Measurements from ENCODE around the gene CD37. TPM values are rescaled to one million over a fixed set of nuclear protein-coding genes. Genes with fewer than 3 reads are reported as not detected.

Gene CD37
- total RNA-seq, 1 donor from 2014 or later, result not detected

GRCh38 chr19:49363268-49364082 is 28.3 kb downstream of the CD37 start, which contains the start of gene DKKL1:
Gene DKKL1, plus strand, starts transcription at chr19:49363877. Its CDS starts 122 bp downstream, at chr19:49363999.
- H3K4me1 Mint-ChIP-seq (ENCODE audit: low read depth, unreplicated experiment), result peaks cover 3% of the 10 kb centered on the region
- H3K9me3 Mint-ChIP-seq (ENCODE audit: unreplicated experiment), result peaks cover 6% of the 10 kb centered on the region
- peak; percentile 100 for DNase-seq
- peaks cover 3% of the 10 kb centered on the region for H3K27me3 Mint-ChIP-seq (ENCODE audit: unreplicated experiment)
- peak within 1 kb of the TSS; percentile 32 for H3K4me3 Mint-ChIP-seq (ENCODE audit: unreplicated experiment)
- H3K27ac Mint-ChIP-seq (ENCODE audit: unreplicated experiment), result no peak within 1 kb of the TSS
- peaks cover 4% of the 10 kb centered on the region for H3K36me3 Mint-ChIP-seq (ENCODE audit: unreplicated experiment)
- no peak for TF ChIP-seq CTCF (IDR thresholded peaks at IDR 0.05; ENCODE audit: partially characterized antibody, unreplicated experiment)

GRCh38 chr19:49364083-49364737 is 29.0 kb downstream of the CD37 start:
- DNase-seq, result no peak
- H3K4me3 Mint-ChIP-seq (ENCODE audit: unreplicated experiment), result no peak overlapping the region
- H3K9me3 Mint-ChIP-seq (ENCODE audit: unreplicated experiment), result peaks cover 9% of the 10 kb centered on the region
- no peak for TF ChIP-seq CTCF (IDR thresholded peaks at IDR 0.05; ENCODE audit: partially characterized antibody, unreplicated experiment)
- H3K27me3 Mint-ChIP-seq (ENCODE audit: unreplicated experiment), result peaks cover 3% of the 10 kb centered on the region
- H3K4me1 Mint-ChIP-seq (ENCODE audit: low read depth, unreplicated experiment), result peaks cover 3% of the 10 kb centered on the region
- no peak overlapping the region for H3K27ac Mint-ChIP-seq (ENCODE audit: unreplicated experiment)
- H3K36me3 Mint-ChIP-seq (ENCODE audit: unreplicated experiment), result peaks cover 4% of the 10 kb centered on the region

- no peaks in the 10 kb centered on the region for H3K4me1 Mint-ChIP-seq (ENCODE audit: low read depth, unreplicated experiment)
- H3K27me3 Mint-ChIP-seq (ENCODE audit: unreplicated experiment), result peaks cover 5% of the 10 kb centered on the region
- TF ChIP-seq CTCF (IDR thresholded peaks at IDR 0.05; ENCODE audit: partially characterized antibody, unreplicated experiment), result no peak
- no peak overlapping the region for H3K4me3 Mint-ChIP-seq (ENCODE audit: unreplicated experiment)
- H3K36me3 Mint-ChIP-seq (ENCODE audit: unreplicated experiment), result peaks cover 4% of the 10 kb centered on the region
- peaks cover 9% of the 10 kb centered on the region for H3K9me3 Mint-ChIP-seq (ENCODE audit: unreplicated experiment)
- H3K27ac Mint-ChIP-seq (ENCODE audit: unreplicated experiment), result no peak overlapping the region
- DNase-seq, result no peak
Measured at GRCh38 chr19:49366110-49366509, 30.9 kb downstream of the CD37 start.

GRCh38 chr19:49368711-49369358 is 33.6 kb downstream of the CD37 start:
- no peak overlapping the region for H3K27ac Mint-ChIP-seq (ENCODE audit: unreplicated experiment)
- peaks cover 4% of the 10 kb centered on the region for H3K36me3 Mint-ChIP-seq (ENCODE audit: unreplicated experiment)
- DNase-seq, result no peak
- peaks cover 7% of the 10 kb centered on the region for H3K9me3 Mint-ChIP-seq (ENCODE audit: unreplicated experiment)
- H3K27me3 Mint-ChIP-seq (ENCODE audit: unreplicated experiment), result peaks cover 7% of the 10 kb centered on the region
- no peak for TF ChIP-seq CTCF (IDR thresholded peaks at IDR 0.05; ENCODE audit: partially characterized antibody, unreplicated experiment)
- no peak overlapping the region for H3K4me3 Mint-ChIP-seq (ENCODE audit: unreplicated experiment)
- no peaks in the 10 kb centered on the region for H3K4me1 Mint-ChIP-seq (ENCODE audit: low read depth, unreplicated experiment)

Measured in glutamatergic neuron (in vitro differentiated cells).